Gastrocnemius medialis (tissue), 4 donors: ENCODE measurements around the gene LDLRAD4.

ENCODE experiments used
- CTCF ChIP-seq, 5 experiments: fragments of 450-650 bp in 3 of 5; fragments of 200-600 bp in 2 of 5; sonication (generic) in 2 of 5; IDR thresholded peaks in 4 of 5; conservative IDR thresholded peaks in 1 of 5; 1 replicate in 4 of 5; 2 replicates in 1 of 5; pipeline ENCODE4 v1.5.1; 2016 to 2019; ENCODE audit warnings: antibody characterized with exemption in 5 of 5, mild to moderate bottlenecking in 3 of 5, moderate library complexity in 3 of 5
- POLR2A ChIP-seq, 2 donors: fragments of 450-650 bp; IDR thresholded peaks; one replicate each; pipeline ENCODE4 v1.6.1; 2017; ENCODE audit warnings: antibody characterized with exemption in 2 of 2, mild to moderate bottlenecking in 2 of 2, moderate library complexity in 2 of 2

- no peak for TF ChIP-seq CTCF (IDR thresholded peaks at IDR 0.05 in 4 of 5, conservative IDR thresholded peaks at IDR 0.05 in 1 of 5)
- no peak for TF ChIP-seq POLR2A (IDR thresholded peaks at IDR 0.05)
These were observed 56.5 kb downstream of the LDLRAD4 start for GRCh38 chr18:13275075-13275474.
